Measurements from ENCODE around the gene HRH3. TPM values are rescaled to one million over a fixed set of nuclear protein-coding genes. Genes with fewer than 3 reads are reported as not detected.

Gene HRH3
- total RNA-seq, 1 donor from 2014 or later, result not detected

DNA sequence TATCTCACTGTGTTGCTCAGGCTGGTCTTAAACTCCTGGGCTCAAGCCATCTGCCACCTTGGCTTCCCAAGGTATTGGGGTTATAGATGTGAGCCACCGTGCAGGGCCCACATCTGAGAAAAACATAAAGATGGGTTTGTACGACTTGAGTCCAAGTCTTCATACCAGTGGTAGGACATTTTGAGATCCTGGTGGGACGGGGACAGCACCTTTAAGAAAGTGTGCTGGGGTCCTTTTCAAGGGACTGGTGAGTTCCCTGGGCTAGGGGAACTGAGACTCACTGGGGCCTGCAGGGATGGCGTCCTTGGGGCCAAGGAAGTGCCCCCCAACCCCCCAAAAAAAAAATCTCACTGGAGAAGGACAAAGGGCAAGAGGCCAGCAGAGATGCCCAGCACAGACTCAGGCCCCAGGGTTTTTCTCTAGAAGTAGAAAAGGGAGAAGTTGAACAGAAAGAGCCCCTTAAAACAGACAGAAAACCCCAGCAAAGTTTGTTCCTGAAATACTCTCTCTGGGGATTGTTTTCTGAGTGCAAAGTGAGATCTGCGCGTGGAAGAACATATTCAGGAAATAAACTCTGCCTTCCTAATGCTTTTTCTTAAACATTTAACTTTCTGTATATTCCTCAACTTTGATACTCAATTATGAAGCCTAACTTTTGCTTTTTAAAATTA is 28.9 kb upstream of the HRH3 start:
- peak overlapping the region; percentile 85 for H3K27ac ChIP-seq (replicated peaks)
- H3K36me3 ChIP-seq, result no peaks in the 10 kb centered on the region
- H3K4me3 ChIP-seq, result no peak overlapping the region
- H3K4me1 ChIP-seq, result peaks cover 88% of the 10 kb centered on the region
- no peaks in the 10 kb centered on the region for H3K9me3 ChIP-seq (replicated peaks)
- TF ChIP-seq, protein P1, sequence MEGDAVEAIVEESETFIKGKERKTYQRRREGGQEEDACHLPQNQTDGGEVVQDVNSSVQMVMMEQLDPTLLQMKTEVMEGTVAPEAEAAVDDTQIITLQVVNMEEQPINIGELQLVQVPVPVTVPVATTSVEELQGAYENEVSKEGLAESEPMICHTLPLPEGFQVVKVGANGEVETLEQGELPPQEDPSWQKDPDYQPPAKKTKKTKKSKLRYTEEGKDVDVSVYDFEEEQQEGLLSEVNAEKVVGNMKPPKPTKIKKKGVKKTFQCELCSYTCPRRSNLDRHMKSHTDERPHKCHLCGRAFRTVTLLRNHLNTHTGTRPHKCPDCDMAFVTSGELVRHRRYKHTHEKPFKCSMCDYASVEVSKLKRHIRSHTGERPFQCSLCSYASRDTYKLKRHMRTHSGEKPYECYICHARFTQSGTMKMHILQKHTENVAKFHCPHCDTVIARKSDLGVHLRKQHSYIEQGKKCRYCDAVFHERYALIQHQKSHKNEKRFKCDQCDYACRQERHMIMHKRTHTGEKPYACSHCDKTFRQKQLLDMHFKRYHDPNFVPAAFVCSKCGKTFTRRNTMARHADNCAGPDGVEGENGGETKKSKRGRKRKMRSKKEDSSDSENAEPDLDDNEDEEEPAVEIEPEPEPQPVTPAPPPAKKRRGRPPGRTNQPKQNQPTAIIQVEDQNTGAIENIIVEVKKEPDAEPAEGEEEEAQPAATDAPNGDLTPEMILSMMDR (IDR thresholded peaks at IDR 0.05; ENCODE audit: borderline replicate concordance), result no peak
- H3K27me3 ChIP-seq (ENCODE audit: low read depth), result no peaks in the 10 kb centered on the region
- intact Hi-C loops (cut with micrococcal nuclease), result no loop called here
- DNase-seq, result no peak

DNA sequence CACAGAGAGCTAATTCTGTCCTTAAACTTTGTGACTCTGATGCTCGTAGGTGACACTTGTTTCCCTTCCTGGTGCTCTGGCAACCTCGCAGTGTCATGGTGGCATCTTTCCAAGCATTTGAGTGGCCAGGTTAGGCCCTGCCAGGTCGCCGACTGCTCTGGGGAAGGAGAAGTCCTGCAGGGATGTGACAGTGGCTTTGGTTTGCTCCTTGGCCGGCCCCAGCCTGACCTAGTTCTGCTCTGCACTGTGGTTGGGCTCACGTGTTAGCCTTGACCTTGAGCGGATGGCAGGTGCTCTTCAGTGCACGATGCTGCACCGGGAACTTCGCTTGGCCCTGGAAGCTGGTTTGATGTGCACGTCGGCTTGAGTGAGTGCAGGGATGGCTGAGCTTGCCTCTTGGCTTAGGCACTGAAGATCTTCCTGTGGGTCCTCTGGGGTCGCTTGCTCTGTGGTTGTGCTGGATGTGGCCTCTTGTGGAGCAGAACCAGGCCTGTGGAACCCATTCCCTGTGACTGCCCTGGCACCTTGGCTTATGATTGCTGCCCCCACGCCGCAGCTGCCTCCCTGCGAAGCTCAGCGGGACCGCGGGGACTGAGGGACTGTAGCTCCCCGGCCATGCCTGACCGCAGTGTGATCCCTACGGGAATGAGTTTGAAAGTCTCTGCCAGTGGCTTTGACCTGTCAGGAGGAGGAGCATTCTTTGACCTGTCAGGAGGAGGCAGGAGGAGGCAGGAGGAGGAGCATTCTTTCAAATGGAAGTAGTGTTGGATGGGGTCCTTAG is 27.0 kb upstream of the HRH3 start:
- TF ChIP-seq, protein P1 (IDR thresholded peaks at IDR 0.05; ENCODE audit: borderline replicate concordance), result no peak
- Histone ChIP-seq H3K27ac (replicated peaks) (peak overlapping the region; percentile 85), H3K4me1 (peaks cover 93% of the 10 kb centered on the region), H3K4me3 (no peak overlapping the region), H3K9me3 (replicated peaks) (no peaks in the 10 kb centered on the region), H3K27me3 (ENCODE audit: low read depth) (no peaks in the 10 kb centered on the region), H3K36me3 (no peaks in the 10 kb centered on the region)
- peak; percentile 66 for DNase-seq
- intact Hi-C loops (cut with micrococcal nuclease), result no loop called here

DNA sequence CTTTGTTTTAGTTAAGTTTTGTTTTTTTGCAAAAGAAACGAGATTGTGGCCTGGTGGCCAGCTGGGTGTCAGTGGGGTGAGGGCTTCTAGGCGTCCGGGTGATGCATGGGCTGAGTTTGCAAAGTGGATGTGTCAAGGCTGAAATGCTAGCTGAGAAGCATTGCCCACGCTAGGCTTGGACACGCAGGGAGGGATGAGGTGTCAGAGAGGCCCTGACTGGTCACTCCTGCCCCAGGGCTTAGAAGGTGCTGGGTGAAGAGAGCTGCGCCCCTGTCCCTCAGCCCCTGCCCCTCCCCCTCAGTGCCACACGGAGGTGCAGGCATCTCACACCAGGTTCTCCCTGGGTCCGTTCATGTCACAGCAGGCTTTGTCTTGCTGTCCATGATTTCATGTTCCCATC is 26.4 kb upstream of the HRH3 start:
- Histone ChIP-seq H3K4me1 (peaks cover 96% of the 10 kb centered on the region), H3K36me3 (no peaks in the 10 kb centered on the region), H3K27me3 (ENCODE audit: low read depth) (no peaks in the 10 kb centered on the region), H3K27ac (replicated peaks) (peak overlapping the region; percentile 85), H3K9me3 (replicated peaks) (no peaks in the 10 kb centered on the region), H3K4me3 (no peak overlapping the region)
- DNase-seq, result no peak
- intact Hi-C loops (cut with micrococcal nuclease), result no loop called here
- TF ChIP-seq, protein P1 (IDR thresholded peaks at IDR 0.05; ENCODE audit: borderline replicate concordance), result no peak

DNA sequence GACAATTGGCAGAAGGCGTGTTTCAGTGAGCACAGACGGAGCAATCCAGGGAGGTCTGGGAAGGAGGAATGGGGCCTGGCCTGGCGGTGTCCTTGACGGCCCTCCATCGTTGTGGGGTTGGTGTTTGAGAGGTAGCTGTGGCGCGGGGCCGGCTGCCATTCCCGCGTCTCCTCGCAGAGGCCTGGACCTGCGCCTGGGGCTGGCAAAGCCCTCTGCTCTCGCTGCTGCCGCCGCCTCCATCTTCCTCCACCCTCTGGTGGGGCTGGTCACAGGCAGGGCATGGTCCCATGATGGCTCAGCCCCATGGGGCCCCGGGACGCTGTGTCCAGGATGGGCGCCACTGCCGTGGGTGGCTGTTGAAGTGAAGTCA is 25.8 kb upstream of the HRH3 start:
- H3K4me1 ChIP-seq, result peaks cover 100% of the 10 kb centered on the region
- peak overlapping the region; percentile 85 for H3K27ac ChIP-seq (replicated peaks)
- no peak for DNase-seq
- intact Hi-C loops (cut with micrococcal nuclease), result no loop called here
- no peaks in the 10 kb centered on the region for H3K36me3 ChIP-seq
- no peaks in the 10 kb centered on the region for H3K9me3 ChIP-seq (replicated peaks)
- TF ChIP-seq, protein P1 (IDR thresholded peaks at IDR 0.05; ENCODE audit: borderline replicate concordance), result no peak
- no peak overlapping the region for H3K4me3 ChIP-seq
- H3K27me3 ChIP-seq (ENCODE audit: low read depth), result no peaks in the 10 kb centered on the region

DNA sequence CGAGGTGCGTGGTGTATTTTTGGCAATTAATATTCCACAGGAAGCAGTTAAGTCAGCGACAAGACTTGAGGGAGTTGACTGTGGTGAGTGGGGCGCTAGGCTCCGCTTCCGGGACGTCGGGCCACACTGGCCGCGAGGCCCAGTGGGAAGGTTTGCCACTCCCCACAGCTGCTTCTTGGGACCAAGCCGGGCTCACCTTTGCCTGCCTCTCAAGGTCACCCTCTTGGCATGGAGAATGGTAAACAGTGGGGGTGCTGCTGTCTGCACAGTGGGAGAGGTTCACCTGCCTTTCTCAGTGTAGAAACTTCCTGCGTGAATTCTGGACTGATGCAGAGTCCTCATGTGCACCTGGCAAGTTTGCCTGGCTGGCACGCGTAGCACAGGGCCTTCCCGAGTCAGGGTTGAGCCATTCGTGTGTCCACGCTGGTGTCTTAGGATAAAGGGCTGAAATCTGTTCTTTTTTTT is 24.6 kb upstream of the HRH3 start:
- peak overlapping the region; percentile 19 for H3K4me3 ChIP-seq
- DNase-seq, result no peak
- intact Hi-C loops (cut with micrococcal nuclease), result no loop called here

More for the DNA sequence above, 24.6 kb upstream of the HRH3 start:
- TF ChIP-seq, protein P1 (IDR thresholded peaks at IDR 0.05; ENCODE audit: borderline replicate concordance), result no peak
- Histone ChIP-seq H3K27ac (replicated peaks) (peak overlapping the region; percentile 70), H3K9me3 (replicated peaks) (no peaks in the 10 kb centered on the region), H3K36me3 (no peaks in the 10 kb centered on the region), H3K4me1 (peaks cover 100% of the 10 kb centered on the region), H3K27me3 (ENCODE audit: low read depth) (no peaks in the 10 kb centered on the region)

All from left ventricle myocardium inferior (tissue), 1 donor.